GM23338 (cell line): ENCODE data around the gene SLC19A1. TPM values are rescaled to one million over a fixed set of nuclear protein-coding genes. Genes with fewer than 3 reads are reported as not detected.

Source experiments
- CREB1 ChIP-seq: fragments of 250-450 bp; sonication (Bioruptor Pico); IDR thresholded peaks from 2 replicates; pipeline ENCODE4 v1.5.0; 2020; ENCODE audit warnings: low read depth, mild to moderate bottlenecking, moderate library complexity
- CTCF ChIP-seq, 2 experiments: fragments of 200-600 bp in 1 of 2; sonication (generic) in 1 of 2; conservative IDR thresholded peaks; 2 replicates each; pipeline versions ENCODE4 v1.5.1 to v1.6.1; 2016 to 2017; ENCODE audit warnings: antibody characterized with exemption in 2 of 2, low read depth in 2 of 2, mild to moderate bottlenecking in 2 of 2, moderate library complexity in 1 of 2
- ETS1 ChIP-seq: IDR thresholded peaks from 2 replicates; pipeline ENCODE4 v1.6.1; 2016; ENCODE audit warnings: antibody characterized with exemption
- EZH2 ChIP-seq: fragments of 200-600 bp; sonication (generic); IDR thresholded peaks from one replicate; pipeline ENCODE4 v1.8.0; 2017; ENCODE audit warnings: antibody characterized with exemption, mild to moderate bottlenecking, low read depth; ENCODE audit not compliant: unreplicated experiment
- EZH2phosphoT487 ChIP-seq: fragments of 200-600 bp; sonication (generic); IDR thresholded peaks from one replicate; pipeline ENCODE4 v1.8.1; 2018; ENCODE audit warnings: antibody characterized with exemption; ENCODE audit not compliant: unreplicated experiment
- JUNB ChIP-seq: IDR thresholded peaks from one replicate; pipeline ENCODE4 v1.6.1; 2016; ENCODE audit warnings: antibody characterized with exemption; ENCODE audit not compliant: unreplicated experiment
- NANOG ChIP-seq: IDR thresholded peaks from 2 replicates; pipeline ENCODE4 v1.6.1; 2016; ENCODE audit warnings: antibody characterized with exemption, borderline replicate concordance
- POLR2AphosphoS5 ChIP-seq: IDR thresholded peaks from 2 replicates; pipeline ENCODE4 v1.6.1; 2016; ENCODE audit warnings: antibody characterized with exemption, low read depth
- ZNF331 ChIP-seq: fragments of 250-450 bp; sonication (Bioruptor Pico); IDR thresholded peaks from 2 replicates; pipeline ENCODE4 v1.5.0; 2020; ENCODE audit warnings: low read depth, mild to moderate bottlenecking, moderate library complexity
- ZNF462 ChIP-seq: fragments of 250-450 bp; sonication (Bioruptor Pico); IDR thresholded peaks from 2 replicates; pipeline ENCODE4 v1.5.0; 2020; ENCODE audit warnings: mild to moderate bottlenecking, moderate library complexity
- polyA plus RNA-seq: library from polyadenylated mRNA; unstranded; fragments of >200 nt; fragmentation: Nextera tagmentation; extraction: Ambion mirVana; gene quantifications from 2 replicates; pipeline ENCODE4 v1.2.1, GENCODE V29; 2016
- total RNA-seq: library from RNA; depleted of rRNA; stranded (reverse); fragments of >200 nt; shearing (Covaris generic); gene quantifications from 2 replicates; pipeline ENCODE4 v1.2.3, GENCODE V29; 2014

SLC19A1 gene
- total and polyA plus RNA-seq, 2 experiments from 2014 or later = 31.2 to 33.0 TPM

GRCh38 chr21:45530423-45531113, 11.7 kb downstream of the SLC19A1 start (continued):
- TF ChIP-seq ZNF462 (CRISPR knock-in tag) (no peak), CTCF (conservative IDR thresholded peaks at IDR 0.05; ENCODE audit: low read depth in 2 of 2) (no peak), CREB1 (no peak), EZH2 (no peak), NANOG (no peak), ETS1 (no peak), POLR2AphosphoS5 (no peak), ZNF331 (CRISPR knock-in tag) (no peak), EZH2phosphoT487 (no peak), JUNB (no peak)
